HG03139 (cell line): ENCODE measurements around the gene ZNF791.
"Not testable (repeated sequence)": the region's sequence is repeated elsewhere in the genome, so short reads cannot be mapped to it uniquely, and the experiment has no call there.

ENCODE experiments used
- ATAC-seq: cut with Tn5 transposase; IDR thresholded peaks from one replicate; pipeline ENCODE4 v1.9.1; 2021; ENCODE audit not compliant: unreplicated experiment

The ZNF791 gene

GRCh38 chr19:12628040-12629022 is 17.6 kb downstream of the ZNF791 start:
- ATAC-seq = no peak

- no peak for ATAC-seq
Observed at GRCh38 chr19:12629215-12629614, 18.5 kb downstream of the ZNF791 start.

GRCh38 chr19:12636631-12637030 is 25.9 kb downstream of the ZNF791 start:
- no peak for ATAC-seq

- no peak for ATAC-seq
Observed at GRCh38 chr19:12638611-12639182, 28.0 kb downstream of the ZNF791 start.

GRCh38 chr19:12639901-12640613 is 29.3 kb downstream of the ZNF791 start:
- no peak for ATAC-seq

- no peak for ATAC-seq
Observed at GRCh38 chr19:12641456-12641855, 30.7 kb downstream of the ZNF791 start.

GRCh38 chr19:12642506-12642905 is 31.8 kb downstream of the ZNF791 start:
- ATAC-seq = no peak

- ATAC-seq = not testable (repeated sequence)
Observed at GRCh38 chr19:12643716-12644115, 33.0 kb downstream of the ZNF791 start.

- ATAC-seq = no peak
Observed at GRCh38 chr19:12646551-12646950, 35.8 kb downstream of the ZNF791 start.

- no peak for ATAC-seq
Observed at GRCh38 chr19:12647047-12647446, 36.3 kb downstream of the ZNF791 start.

GRCh38 chr19:12647490-12648071 is 36.9 kb downstream of the ZNF791 start:
- ATAC-seq = no peak

GRCh38 chr19:12648088-12648487 is 37.4 kb downstream of the ZNF791 start:
- ATAC-seq = no peak

GRCh38 chr19:12649941-12650340 is 39.2 kb downstream of the ZNF791 start:
- no peak for ATAC-seq

- no peak for ATAC-seq
Observed at GRCh38 chr19:12652219-12652618, 41.5 kb downstream of the ZNF791 start.

GRCh38 chr19:12655546-12655945 is 44.8 kb downstream of the ZNF791 start:
- no peak for ATAC-seq

GRCh38 chr19:12656899-12657571 is 46.3 kb downstream of the ZNF791 start:
- no peak for ATAC-seq

GRCh38 chr19:12657966-12658365 is 47.2 kb downstream of the ZNF791 start:
- no peak for ATAC-seq

- no peak for ATAC-seq
Observed at GRCh38 chr19:12660980-12661379, 50.3 kb downstream of the ZNF791 start.

- ATAC-seq = no peak
Observed at GRCh38 chr19:12664406-12665280, 53.9 kb downstream of the ZNF791 start.

- no peak for ATAC-seq
Observed at GRCh38 chr19:12665281-12665573, 54.5 kb downstream of the ZNF791 start.
